Measurements from ENCODE around the gene MCL1. TPM values are rescaled to one million over a fixed set of nuclear protein-coding genes. Genes with fewer than 3 reads are reported as not detected.
"Not testable (repeated sequence)": the region's sequence is repeated elsewhere in the genome, so short reads cannot be mapped to it uniquely, and the experiment has no call there.

MCL1 gene
- total RNA-seq, 1 donor from 2014 or later = 255 TPM

DNA sequence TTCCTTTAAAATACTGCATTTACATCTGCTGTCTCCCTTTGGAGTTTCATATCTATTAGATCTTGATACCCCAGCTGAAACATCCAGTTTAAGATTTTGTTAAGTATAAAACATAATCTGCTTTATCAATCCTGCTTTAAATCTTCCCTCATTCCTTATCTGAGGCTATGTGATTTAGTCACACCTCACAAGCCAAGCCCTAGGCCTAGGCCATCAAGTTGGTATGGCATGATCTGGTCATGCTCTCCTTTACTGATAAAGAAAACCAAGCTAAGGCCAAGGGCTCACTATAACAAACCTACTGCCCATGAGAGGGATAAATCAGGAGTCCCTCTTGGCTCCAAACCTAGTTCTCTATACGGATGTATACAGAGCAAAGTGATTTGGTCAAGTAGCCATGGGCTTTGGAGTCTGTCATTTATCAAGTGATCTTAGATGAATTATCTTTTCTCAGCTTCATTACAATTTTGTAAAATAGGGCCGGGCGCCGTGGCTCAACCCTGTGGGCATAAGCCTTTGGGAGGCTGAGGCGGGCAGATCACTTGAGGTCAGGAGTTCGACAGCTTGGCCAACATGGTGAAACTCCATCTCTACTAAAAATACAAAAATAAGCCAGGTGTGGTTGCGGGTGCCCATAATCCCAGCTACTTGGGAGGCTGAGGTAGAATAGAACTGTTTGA is 27.2 kb upstream of the MCL1 start:
- Mint-ChIP-seq H3K4me3 (ENCODE audit: unreplicated experiment) (no peak overlapping the region), H3K36me3 (ENCODE audit: low read depth) (no peaks in the 10 kb centered on the region), H3K4me1 (ENCODE audit: low read depth) (peaks cover 28% of the 10 kb centered on the region), H3K9me3 (ENCODE audit: low read depth) (no peaks in the 10 kb centered on the region), H3K27me3 (ENCODE audit: low read depth) (no peaks in the 10 kb centered on the region), H3K27ac (ENCODE audit: unreplicated experiment) (peak overlapping the region; percentile 27)
- no peak for DNase-seq (ENCODE audit: low spot score)
- TF ChIP-seq, protein P1, sequence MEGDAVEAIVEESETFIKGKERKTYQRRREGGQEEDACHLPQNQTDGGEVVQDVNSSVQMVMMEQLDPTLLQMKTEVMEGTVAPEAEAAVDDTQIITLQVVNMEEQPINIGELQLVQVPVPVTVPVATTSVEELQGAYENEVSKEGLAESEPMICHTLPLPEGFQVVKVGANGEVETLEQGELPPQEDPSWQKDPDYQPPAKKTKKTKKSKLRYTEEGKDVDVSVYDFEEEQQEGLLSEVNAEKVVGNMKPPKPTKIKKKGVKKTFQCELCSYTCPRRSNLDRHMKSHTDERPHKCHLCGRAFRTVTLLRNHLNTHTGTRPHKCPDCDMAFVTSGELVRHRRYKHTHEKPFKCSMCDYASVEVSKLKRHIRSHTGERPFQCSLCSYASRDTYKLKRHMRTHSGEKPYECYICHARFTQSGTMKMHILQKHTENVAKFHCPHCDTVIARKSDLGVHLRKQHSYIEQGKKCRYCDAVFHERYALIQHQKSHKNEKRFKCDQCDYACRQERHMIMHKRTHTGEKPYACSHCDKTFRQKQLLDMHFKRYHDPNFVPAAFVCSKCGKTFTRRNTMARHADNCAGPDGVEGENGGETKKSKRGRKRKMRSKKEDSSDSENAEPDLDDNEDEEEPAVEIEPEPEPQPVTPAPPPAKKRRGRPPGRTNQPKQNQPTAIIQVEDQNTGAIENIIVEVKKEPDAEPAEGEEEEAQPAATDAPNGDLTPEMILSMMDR (IDR thresholded peaks at IDR 0.05) = no peak

DNA sequence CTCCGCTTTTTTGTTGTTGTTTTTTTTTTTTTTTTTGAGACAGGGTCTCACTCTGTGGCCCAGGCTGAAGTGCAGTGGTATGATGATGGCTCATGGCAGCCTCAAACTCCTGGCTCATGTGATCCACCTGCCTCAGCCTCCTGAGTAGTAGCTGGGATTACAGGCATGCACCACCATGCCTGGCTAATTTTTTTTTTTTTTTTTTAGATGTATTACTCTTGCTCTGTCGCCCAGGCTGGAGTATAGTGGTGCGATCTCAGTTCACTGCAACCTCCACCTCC is 26.0 kb upstream of the MCL1 start:
- not testable (repeated sequence) for H3K4me3 Mint-ChIP-seq (ENCODE audit: unreplicated experiment); H3K27me3 Mint-ChIP-seq (ENCODE audit: low read depth); H3K9me3 Mint-ChIP-seq (ENCODE audit: low read depth); H3K36me3 Mint-ChIP-seq (ENCODE audit: low read depth); DNase-seq (ENCODE audit: low spot score)
- peaks cover 21% of the 10 kb centered on the region for H3K4me1 Mint-ChIP-seq (ENCODE audit: low read depth)
- peak overlapping the region; percentile 96 for H3K27ac Mint-ChIP-seq (ENCODE audit: unreplicated experiment)

- H3K9me3 Mint-ChIP-seq (ENCODE audit: low read depth) = no peaks in the 10 kb centered on the region
- H3K27me3 Mint-ChIP-seq (ENCODE audit: low read depth) = no peaks in the 10 kb centered on the region
- TF ChIP-seq, protein P1 (IDR thresholded peaks at IDR 0.05) = no peak
- no peak overlapping the region for H3K4me3 Mint-ChIP-seq (ENCODE audit: unreplicated experiment)
- no peak for DNase-seq (ENCODE audit: low spot score)
- peaks cover 16% of the 10 kb centered on the region for H3K4me1 Mint-ChIP-seq (ENCODE audit: low read depth)
- H3K36me3 Mint-ChIP-seq (ENCODE audit: low read depth) = no peaks in the 10 kb centered on the region
- H3K27ac Mint-ChIP-seq (ENCODE audit: unreplicated experiment) = peak overlapping the region; percentile 96
Measured at GRCh38 chr1:150604226-150604588, 24.8 kb upstream of the MCL1 start.

DNA sequence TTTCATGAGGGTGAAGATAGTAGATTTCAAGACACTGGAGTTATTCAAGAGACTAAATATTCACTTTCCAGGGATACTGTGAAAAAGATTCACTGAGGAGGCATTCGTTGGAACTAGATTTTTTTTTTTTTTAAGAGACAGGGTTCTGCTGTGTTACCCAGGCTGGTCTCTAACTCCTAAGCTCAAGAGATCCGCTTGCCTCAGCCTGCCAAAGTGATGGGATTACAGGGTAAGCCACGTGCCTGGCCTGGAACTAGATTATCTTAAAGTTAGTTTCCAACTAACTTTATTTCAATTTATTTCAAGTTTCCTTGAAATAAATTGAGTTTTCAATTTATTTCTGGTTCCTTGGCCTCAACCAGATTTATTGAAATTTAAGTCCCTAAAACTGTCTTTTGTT is 24.3 kb upstream of the MCL1 start:
- no peak overlapping the region for H3K4me3 Mint-ChIP-seq (ENCODE audit: unreplicated experiment)
- H3K36me3 Mint-ChIP-seq (ENCODE audit: low read depth) = no peaks in the 10 kb centered on the region
- H3K27ac Mint-ChIP-seq (ENCODE audit: unreplicated experiment) = peak overlapping the region; percentile 42
- no peaks in the 10 kb centered on the region for H3K27me3 Mint-ChIP-seq (ENCODE audit: low read depth)
- peaks cover 16% of the 10 kb centered on the region for H3K4me1 Mint-ChIP-seq (ENCODE audit: low read depth)
- DNase-seq (ENCODE audit: low spot score) = no peak
- TF ChIP-seq, protein P1 (IDR thresholded peaks at IDR 0.05) = no peak
- no peaks in the 10 kb centered on the region for H3K9me3 Mint-ChIP-seq (ENCODE audit: low read depth)

DNA sequence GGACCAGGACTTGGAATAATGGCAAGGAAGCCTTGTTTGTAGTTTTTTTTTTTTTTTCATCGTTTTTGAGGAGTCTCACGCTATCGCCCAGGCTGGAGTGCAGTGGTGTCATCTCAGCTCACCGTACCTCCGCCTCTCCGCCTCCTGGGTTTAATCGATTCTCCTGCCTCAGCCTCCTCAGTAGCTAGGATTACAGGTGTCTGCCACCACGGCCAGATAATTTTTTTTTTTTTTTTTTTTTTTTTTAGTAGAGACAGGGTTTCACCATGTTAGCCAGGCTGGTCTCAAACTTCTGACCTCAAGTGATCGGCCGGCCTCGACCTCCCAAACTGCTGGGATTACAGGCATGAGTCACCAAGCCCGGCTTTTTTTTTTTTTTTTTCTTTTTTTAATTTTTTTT is 23.0 kb upstream of the MCL1 start:
- not testable (repeated sequence) for H3K27me3 Mint-ChIP-seq (ENCODE audit: low read depth); H3K27ac Mint-ChIP-seq (ENCODE audit: unreplicated experiment); H3K9me3 Mint-ChIP-seq (ENCODE audit: low read depth); DNase-seq (ENCODE audit: low spot score); H3K36me3 Mint-ChIP-seq (ENCODE audit: low read depth); H3K4me3 Mint-ChIP-seq (ENCODE audit: unreplicated experiment)
- peaks cover 16% of the 10 kb centered on the region for H3K4me1 Mint-ChIP-seq (ENCODE audit: low read depth)

DNA sequence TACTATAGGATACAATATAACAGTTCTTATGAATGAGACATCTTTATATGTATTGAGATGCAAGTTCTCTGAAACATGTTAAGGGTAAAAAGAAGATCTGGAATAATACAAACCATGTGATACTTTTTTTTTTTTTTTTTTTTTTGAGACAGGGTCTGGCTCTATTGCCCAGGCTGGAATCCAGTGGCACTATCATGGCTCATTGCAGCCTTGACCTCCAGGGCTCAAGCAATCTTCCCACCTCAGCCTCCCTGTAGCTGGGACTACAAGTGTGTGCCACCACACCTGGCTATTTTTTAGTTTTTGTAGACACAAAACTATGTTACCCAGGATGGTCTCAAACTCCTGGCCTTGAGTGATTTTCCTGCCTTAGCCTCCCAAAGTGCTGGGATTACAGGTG is 22.1 kb upstream of the MCL1 start:
- Mint-ChIP-seq H3K27ac (ENCODE audit: unreplicated experiment) (no peak overlapping the region), H3K27me3 (ENCODE audit: low read depth) (no peaks in the 10 kb centered on the region), H3K9me3 (ENCODE audit: low read depth) (no peaks in the 10 kb centered on the region), H3K4me3 (ENCODE audit: unreplicated experiment) (no peak overlapping the region), H3K36me3 (ENCODE audit: low read depth) (no peaks in the 10 kb centered on the region), H3K4me1 (ENCODE audit: low read depth) (peaks cover 15% of the 10 kb centered on the region)
- DNase-seq (ENCODE audit: low spot score) = no peak
- TF ChIP-seq, protein P1 (IDR thresholded peaks at IDR 0.05) = no peak

DNA sequence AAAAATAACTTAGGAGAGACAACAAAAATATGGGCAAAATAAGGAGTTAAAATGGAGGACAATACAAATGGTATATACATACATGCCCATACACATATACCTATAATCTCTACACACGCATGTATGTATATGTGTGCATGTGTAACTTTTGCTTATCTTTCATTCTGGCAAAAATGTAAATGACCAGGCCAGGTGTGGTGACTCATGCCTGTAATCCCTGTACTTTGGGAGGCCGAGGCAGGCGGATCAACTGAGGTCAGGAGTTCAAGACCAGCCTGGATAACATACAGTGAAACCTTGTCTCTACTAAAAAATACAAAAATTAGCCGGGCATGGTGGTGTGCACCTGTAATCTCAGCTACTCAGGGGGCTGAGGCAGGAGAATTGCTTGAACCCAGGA is 18.9 kb upstream of the MCL1 start:
- not testable (repeated sequence) for H3K4me3 Mint-ChIP-seq (ENCODE audit: unreplicated experiment); H3K27me3 Mint-ChIP-seq (ENCODE audit: low read depth); DNase-seq (ENCODE audit: low spot score); H3K4me1 Mint-ChIP-seq (ENCODE audit: low read depth); H3K9me3 Mint-ChIP-seq (ENCODE audit: low read depth); H3K27ac Mint-ChIP-seq (ENCODE audit: unreplicated experiment); H3K36me3 Mint-ChIP-seq (ENCODE audit: low read depth)

All from chondrocyte (in vitro differentiated cells).